GM12878 (cell line): Measurements from ENCODE around the gene SCCPDH. TPM values are rescaled to one million over a fixed set of nuclear protein-coding genes. Genes with fewer than 3 reads are reported as not detected.

Source experiments
- ATAC-seq: fragments of 200-7000 bp; cut with Tn5 transposase; 3 replicates; pipeline ENCODE4 v1.9.1; 2020; ENCODE audit warnings: mild to moderate bottlenecking, moderate library complexity
- BruUV-seq: library from RNA; stranded (reverse); fragments of 400-500 nt; replicated peaks from 2 replicates; lab custom pipeline; 2021; lab: Mats Ljungman, UMichigan
- CTCF ChIA-PET: fragments of 300-600 bp; sonication (Branson Sonifier 250); formaldehyde crosslinking; extraction: SDS; loops from one replicate; lab custom pipeline; 2021; ENCODE audit warnings: inconsistent platforms; lab: Yijun Ruan, JAX
- POLR2A ChIA-PET: fragments of 350-600 bp; formaldehyde crosslinking; extraction: SDS; loops from one replicate; lab custom pipeline; 2021; ENCODE audit warnings: inconsistent platforms; lab: Charles Lee
- RAD21 ChIA-PET: fragments of 300-600 bp; sonication (Branson Sonifier 250); formaldehyde crosslinking; loops from one replicate; lab custom pipeline; 2023; ENCODE audit warnings: antibody characterized with exemption; ENCODE audit not compliant: unreplicated experiment; lab: Charles Lee
- SMC1A ChIA-PET: fragments of 300-600 bp; sonication (Branson Sonifier 250); formaldehyde crosslinking; loops from one replicate; lab custom pipeline; 2023; ENCODE audit not compliant: unreplicated experiment, uncharacterized antibody; lab: Charles Lee
- DNase-seq: peaks from one replicate; pipeline ENCODE4 v3.0.0-alpha.2; 2011; ENCODE audit warnings: low read depth, low spot score
- FAIRE-seq: peaks from 3 replicates; lab custom pipeline; 2011; peaks lifted over from hg19 to GRCh38; lab: Jason Lieb, UNC
- H2AFZ ChIP-seq: 2 replicates; pipeline ENCODE4 v1.6.0; 2011; ENCODE audit warnings: low read depth, low read length, control low read depth; ENCODE audit not compliant: control insufficient read depth
- H3K27ac ChIP-seq: 2 replicates; pipeline ENCODE4 v1.5.1; 2011; ENCODE audit warnings: control low read depth; ENCODE audit not compliant: control insufficient read depth, insufficient read depth
- H3K27me3 ChIP-seq, 2 experiments: replicated peaks in 1 of 2; 2 replicates each; pipeline versions ENCODE4 v1.6.0 to v1.6.1; 2011; ENCODE audit warnings: low read length in 1 of 2; ENCODE audit not compliant: control insufficient read depth in 2 of 2, insufficient read depth in 2 of 2
- H3K36me3 ChIP-seq, 2 experiments: 2 replicates each; pipeline ENCODE4 v1.5.1; 2011; ENCODE audit warnings: low read length in 1 of 2; ENCODE audit not compliant: control insufficient read depth in 2 of 2, insufficient read depth in 2 of 2
- H3K4me1 ChIP-seq: 2 replicates; pipeline ENCODE4 v1.6.1; 2011; ENCODE audit warnings: mild to moderate bottlenecking, low read length, moderate library complexity, mixed read lengths; ENCODE audit not compliant: control insufficient read depth, insufficient read depth
- H3K4me2 ChIP-seq: 2 replicates; pipeline ENCODE4 v1.6.0; 2011; ENCODE audit warnings: control low read depth; ENCODE audit not compliant: control insufficient read depth, insufficient read depth
- H3K4me3 ChIP-seq: fragments of 200-600 bp; sonication (generic); 2 replicates; pipeline ENCODE4 v1.5.1; 2016
- H3K79me2 ChIP-seq: 2 replicates; pipeline ENCODE4 v1.6.0; 2011; ENCODE audit warnings: low read length; ENCODE audit not compliant: control insufficient read depth, insufficient read depth
- H3K9ac ChIP-seq: 2 replicates; pipeline ENCODE4 v1.8.0; 2011; ENCODE audit warnings: low read length, control low read depth, mixed read lengths; ENCODE audit not compliant: control insufficient read depth, insufficient read depth
- H3K9me3 ChIP-seq: replicated peaks from 3 replicates; pipeline ENCODE4 v1.5.1; 2011; ENCODE audit warnings: mild to moderate bottlenecking, low read length; ENCODE audit not compliant: control insufficient read depth, insufficient read depth
- H4K20me1 ChIP-seq: 2 replicates; pipeline ENCODE4 v1.6.0; 2011; ENCODE audit not compliant: control insufficient read depth, insufficient read depth
- BMI1 ChIP-seq: fragments of 450-650 bp; IDR thresholded peaks from 2 replicates; pipeline ENCODE4 v1.6.1; 2016; ENCODE audit warnings: mild to moderate bottlenecking, moderate library complexity, borderline replicate concordance
- KAT2A ChIP-seq: conservative IDR thresholded peaks from 2 replicates; pipeline ENCODE4 v1.6.1; 2011; ENCODE audit warnings: low read depth, low read length; ENCODE audit not compliant: control insufficient read depth
- RAD51 ChIP-seq: fragments of 450-650 bp; IDR thresholded peaks from 2 replicates; pipeline ENCODE4 v1.6.1; 2016; ENCODE audit warnings: moderate library complexity, mild to moderate bottlenecking, inconsistent platforms
- RELA ChIP-seq: fragments of 450-650 bp; IDR thresholded peaks from 2 replicates; pipeline ENCODE4 v1.8.0; 2014; ENCODE audit warnings: borderline replicate concordance; ENCODE audit not compliant: partially characterized antibody
- TBL1XR1 ChIP-seq: IDR thresholded peaks from 2 replicates; pipeline ENCODE4 v1.6.1; 2012; ENCODE audit warnings: low read depth, low read length, improper control_type of control experiment
- ZNF24 ChIP-seq: fragments of 450-650 bp; IDR thresholded peaks from 2 replicates; pipeline ENCODE4 v1.6.1; 2017; ENCODE audit warnings: antibody characterized with exemption, mild to moderate bottlenecking
- WGBS: methylation state at CpG from one replicate; pipeline ENCODE4 v1.1.6; 2016; ENCODE audit warnings: low lambda C conversion rate; ENCODE audit not compliant: insufficient replicate concordance, insufficient coverage; ENCODE audit errors: missing lambda C conversion rate; 5-methylcytosine and 5-hydroxymethylcytosine counted together
- in situ Hi-C: fragments of 300-500 bp; cut with MboI; formaldehyde crosslinking; loops from 9 replicates; pipeline ENCODE4 v1.14.3; 2018; ENCODE audit warnings: mixed read lengths
- intact Hi-C: fragments of 100-400 bp; cut with micrococcal nuclease; formaldehyde crosslinking; loops from one replicate; pipeline ENCODE4 v1.14.2; 2022; ENCODE audit not compliant: unreplicated experiment
- polyA plus RNA-seq, 11 experiments: library from polyadenylated mRNA; depleted of rRNA in 4 of 11; unstranded in 6 of 11; stranded (reverse) in 5 of 11; fragments of >200 nt; fragmentation: Nextera tagmentation in 4 of 11; fragmentation: Illumina TruSeq in 1 of 11; extraction: Ambion mirVana in 4 of 11; extraction: Trizol in 1 of 11; gene quantifications; 1 replicate in 1 of 11; 2 replicates in 10 of 11; pipeline versions ENCODE4 v1.2.1 to v1.2.3, GENCODE V29; 2011 to 2016; ENCODE audit warnings: inconsistent platforms in 2 of 11, missing spikeins in 2 of 11, low read depth in 1 of 11
- total RNA-seq, 4 experiments: library from RNA; depleted of rRNA in 3 of 4; stranded (reverse); fragments of >200 nt in 3 of 4; fragmentation: Illumina TruSeq in 1 of 4; extraction: Trizol in 1 of 4; gene quantifications; 2 replicates each; pipeline versions ENCODE4 v1.2.1 to v1.2.3, GENCODE V29; 2013 to 2021
- TF ChIP-seq, protein P1 (sequence below): IDR thresholded peaks from 2 replicates; pipeline ENCODE4 v1.6.1; 2011; ENCODE audit warnings: borderline replicate concordance, low read depth, mild to moderate bottlenecking, moderate library complexity, mixed read lengths, low read length; ENCODE audit not compliant: insufficient read depth; ENCODE audit errors: extremely low read length

The SCCPDH gene
- total and polyA plus RNA-seq, 10 of the 15 experiments (the other 5 are each of a cell fraction or from before 2014, with no cell fraction given): 5.4 to 44.8 (median 24.5) TPM

DNA sequence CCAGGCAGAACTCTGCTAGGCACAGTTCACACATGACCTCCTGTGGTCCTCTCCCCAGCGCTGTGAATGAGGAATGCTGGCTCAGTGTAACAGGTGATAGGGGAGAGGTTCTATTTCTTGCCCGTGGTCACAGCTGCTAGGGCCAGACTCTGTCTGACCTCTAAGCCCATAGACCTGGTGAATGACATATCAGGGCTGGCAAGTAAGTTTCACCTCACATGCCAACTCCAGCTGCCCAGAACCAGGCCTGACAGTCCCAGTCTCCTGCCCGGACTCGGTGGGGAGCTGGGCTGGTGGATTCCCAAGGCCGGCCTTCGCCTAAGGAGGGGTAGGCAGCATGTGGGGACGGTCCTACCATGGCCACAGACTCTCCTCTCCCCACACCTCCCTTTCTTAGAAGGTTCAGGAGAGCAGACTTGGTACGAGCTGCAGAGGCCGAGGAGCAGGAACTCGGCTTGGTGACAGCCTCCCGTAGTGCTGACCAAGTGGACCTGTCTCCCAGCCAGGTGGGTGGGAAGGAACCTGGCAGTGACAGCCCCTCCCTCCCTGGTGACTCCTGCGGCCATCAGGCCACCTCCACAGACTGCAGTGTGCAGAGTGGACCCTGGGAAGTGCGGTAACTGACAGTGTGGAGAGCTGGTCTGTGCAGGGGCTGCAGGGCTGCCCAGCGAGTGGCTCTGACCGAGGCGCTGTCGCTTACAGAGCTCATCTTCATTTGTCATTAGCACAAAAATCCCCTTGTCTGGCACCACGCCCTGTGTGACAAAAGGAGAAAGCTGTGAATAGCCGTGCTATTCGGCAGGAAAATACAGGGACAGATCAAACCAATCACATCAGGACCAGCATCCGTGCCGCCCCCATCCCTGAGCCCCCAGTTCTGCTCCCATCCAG is 74.6 kb downstream of the SCCPDH start:
- no peaks in the 10 kb centered on the region for H4K20me1 ChIP-seq
- RAD21 ChIA-PET: no interaction called here
- no peak for TF ChIP-seq RAD51
- no peak for TF ChIP-seq ZNF24
- no peak for TF ChIP-seq RELA
- TF ChIP-seq, protein P1, sequence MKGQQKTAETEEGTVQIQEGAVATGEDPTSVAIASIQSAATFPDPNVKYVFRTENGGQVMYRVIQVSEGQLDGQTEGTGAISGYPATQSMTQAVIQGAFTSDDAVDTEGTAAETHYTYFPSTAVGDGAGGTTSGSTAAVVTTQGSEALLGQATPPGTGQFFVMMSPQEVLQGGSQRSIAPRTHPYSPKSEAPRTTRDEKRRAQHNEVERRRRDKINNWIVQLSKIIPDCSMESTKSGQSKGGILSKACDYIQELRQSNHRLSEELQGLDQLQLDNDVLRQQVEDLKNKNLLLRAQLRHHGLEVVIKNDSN: no peak
- no peak for TF ChIP-seq TBL1XR1
- no peak for TF ChIP-seq BMI1
- no peak for TF ChIP-seq KAT2A
- H3K9ac ChIP-seq: no peak overlapping the region
- POLR2A ChIA-PET: no interaction called here
- BruUV-seq: no TSS peak
- no peak overlapping the region for H2AFZ ChIP-seq
- 52% methylated on average over 22 of the region's 22 CpGs for WGBS
- no peak overlapping the region for H3K27ac ChIP-seq
- FAIRE-seq (no peak), ATAC-seq (peak; percentile 27; the same call in 2 of the 3 replicates), DNase-seq (no peak)
- no peak overlapping the region for H3K4me3 ChIP-seq
- no peaks in the 10 kb centered on the region for H3K36me3 ChIP-seq
- H3K27me3 ChIP-seq: no peaks in the 10 kb centered on the region
- H3K4me2 ChIP-seq: no peak overlapping the region
- H3K79me2 ChIP-seq: no peaks in the 10 kb centered on the region
- no peaks in the 10 kb centered on the region for H3K4me1 ChIP-seq
- CTCF ChIA-PET: no interaction called here
- intact Hi-C loops (no loop called here), in situ Hi-C loops (no loop called here)
- H3K9me3 ChIP-seq: no peaks in the 10 kb centered on the region
- SMC1A ChIA-PET: no interaction called here
